WERI-Rb-1 (cell line): ENCODE measurements around the gene VAT1.

Source experiments
- DNase-seq: peaks from one replicate; pipeline ENCODE4 v3.0.0-alpha.2; 2020
- H3K27ac ChIP-seq: fragments of 250-450 bp; sonication (Bioruptor Pico); 2 replicates; pipeline ENCODE4 v1.5.1; 2020; ENCODE audit warnings: mild to moderate bottlenecking, moderate library complexity
- H3K27me3 ChIP-seq: fragments of 250-450 bp; sonication (Bioruptor Pico); 2 replicates; pipeline ENCODE4 v1.5.1; 2021; ENCODE audit warnings: mild to moderate bottlenecking, low read depth, moderate library complexity; ENCODE audit not compliant: insufficient read depth, severe bottlenecking
- H3K36me3 ChIP-seq: fragments of 250-450 bp; sonication (Bioruptor Pico); 2 replicates; pipeline ENCODE4 v1.5.1; 2020; ENCODE audit warnings: mild to moderate bottlenecking, moderate library complexity
- H3K4me3 ChIP-seq: 2 replicates; pipeline ENCODE4 v1.5.1; 2011; ENCODE audit warnings: low read depth, mild to moderate bottlenecking, control low read depth, low read length
- H3K9me3 ChIP-seq: fragments of 250-450 bp; sonication (Bioruptor Pico); 2 replicates; pipeline ENCODE4 v1.5.1; 2021; ENCODE audit warnings: mild to moderate bottlenecking, moderate library complexity; ENCODE audit not compliant: severe bottlenecking
- TF ChIP-seq, protein P1 (sequence below): IDR thresholded peaks from 2 replicates; pipeline ENCODE4 v1.5.1; 2011; ENCODE audit warnings: low read depth, mild to moderate bottlenecking, control low read depth, inconsistent platforms, low read length

The VAT1 gene

DNA sequence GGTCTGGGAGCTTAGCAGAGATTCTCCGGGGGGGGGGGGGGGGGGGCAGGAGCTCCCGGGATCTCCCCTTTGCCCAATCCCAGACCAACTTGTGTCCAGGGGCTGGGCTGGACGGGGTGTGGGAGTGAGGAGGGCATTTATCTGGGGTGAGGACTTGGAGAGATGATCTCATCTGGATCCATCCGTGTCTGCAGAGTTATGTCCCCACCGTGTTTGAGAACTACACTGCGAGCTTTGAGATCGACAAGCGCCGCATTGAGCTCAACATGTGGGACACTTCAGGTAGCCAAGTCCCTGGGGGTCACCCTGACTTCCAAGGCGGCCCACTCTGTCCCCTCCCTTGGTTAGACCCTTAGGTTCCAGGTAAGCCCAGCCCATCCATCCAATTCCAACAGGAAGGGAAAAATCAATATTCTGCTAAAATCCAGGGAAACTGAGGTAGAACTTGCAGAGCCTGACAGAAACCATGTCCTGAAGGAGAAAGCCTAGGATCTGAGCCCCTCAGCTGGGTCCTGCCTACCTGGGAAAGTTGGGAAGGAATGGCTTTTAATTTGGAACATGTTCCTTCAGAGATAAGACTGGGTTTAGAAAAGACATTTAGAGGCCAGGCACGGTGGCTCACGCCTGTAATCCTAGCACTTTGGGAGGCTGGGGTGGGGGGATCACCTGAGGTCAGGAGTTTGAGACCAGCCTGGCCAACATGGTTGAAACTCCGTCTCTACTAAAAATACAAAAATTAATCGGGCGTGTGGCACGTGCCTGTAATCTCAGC lies 3.8 kb upstream of the VAT1 start:
- Histone ChIP-seq H3K4me3 (peak overlapping the region; percentile 54), H3K27me3 (no peaks in the 10 kb centered on the region), H3K9me3 (no peaks in the 10 kb centered on the region), H3K27ac (no peak overlapping the region), H3K36me3 (peaks cover 7% of the 10 kb centered on the region)
- TF ChIP-seq, protein P1, sequence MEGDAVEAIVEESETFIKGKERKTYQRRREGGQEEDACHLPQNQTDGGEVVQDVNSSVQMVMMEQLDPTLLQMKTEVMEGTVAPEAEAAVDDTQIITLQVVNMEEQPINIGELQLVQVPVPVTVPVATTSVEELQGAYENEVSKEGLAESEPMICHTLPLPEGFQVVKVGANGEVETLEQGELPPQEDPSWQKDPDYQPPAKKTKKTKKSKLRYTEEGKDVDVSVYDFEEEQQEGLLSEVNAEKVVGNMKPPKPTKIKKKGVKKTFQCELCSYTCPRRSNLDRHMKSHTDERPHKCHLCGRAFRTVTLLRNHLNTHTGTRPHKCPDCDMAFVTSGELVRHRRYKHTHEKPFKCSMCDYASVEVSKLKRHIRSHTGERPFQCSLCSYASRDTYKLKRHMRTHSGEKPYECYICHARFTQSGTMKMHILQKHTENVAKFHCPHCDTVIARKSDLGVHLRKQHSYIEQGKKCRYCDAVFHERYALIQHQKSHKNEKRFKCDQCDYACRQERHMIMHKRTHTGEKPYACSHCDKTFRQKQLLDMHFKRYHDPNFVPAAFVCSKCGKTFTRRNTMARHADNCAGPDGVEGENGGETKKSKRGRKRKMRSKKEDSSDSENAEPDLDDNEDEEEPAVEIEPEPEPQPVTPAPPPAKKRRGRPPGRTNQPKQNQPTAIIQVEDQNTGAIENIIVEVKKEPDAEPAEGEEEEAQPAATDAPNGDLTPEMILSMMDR = no peak
- DNase-seq = no peak

DNA sequence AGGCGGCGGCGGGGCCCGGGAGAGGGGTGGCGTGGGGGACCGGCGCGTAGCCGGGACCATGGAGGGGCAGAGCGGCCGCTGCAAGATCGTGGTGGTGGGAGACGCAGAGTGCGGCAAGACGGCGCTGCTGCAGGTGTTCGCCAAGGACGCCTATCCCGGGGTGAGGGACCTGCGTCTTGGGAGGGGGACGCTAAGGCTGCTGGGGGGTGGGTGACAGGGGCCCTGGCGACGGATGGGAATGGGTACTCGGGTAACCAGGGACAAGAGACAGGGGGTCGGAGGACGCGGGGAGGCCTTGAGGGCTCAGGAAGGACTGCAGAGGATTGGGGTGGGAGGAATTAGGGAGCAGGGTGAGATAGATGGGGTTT lies 3.1 kb upstream of the VAT1 start:
- Histone ChIP-seq H3K4me3 (peak overlapping the region; percentile 54), H3K27ac (peak overlapping the region; percentile 42), H3K36me3 (peaks cover 7% of the 10 kb centered on the region), H3K27me3 (no peaks in the 10 kb centered on the region), H3K9me3 (no peaks in the 10 kb centered on the region)
- DNase-seq = no peak
- TF ChIP-seq, protein P1 = no peak

DNA sequence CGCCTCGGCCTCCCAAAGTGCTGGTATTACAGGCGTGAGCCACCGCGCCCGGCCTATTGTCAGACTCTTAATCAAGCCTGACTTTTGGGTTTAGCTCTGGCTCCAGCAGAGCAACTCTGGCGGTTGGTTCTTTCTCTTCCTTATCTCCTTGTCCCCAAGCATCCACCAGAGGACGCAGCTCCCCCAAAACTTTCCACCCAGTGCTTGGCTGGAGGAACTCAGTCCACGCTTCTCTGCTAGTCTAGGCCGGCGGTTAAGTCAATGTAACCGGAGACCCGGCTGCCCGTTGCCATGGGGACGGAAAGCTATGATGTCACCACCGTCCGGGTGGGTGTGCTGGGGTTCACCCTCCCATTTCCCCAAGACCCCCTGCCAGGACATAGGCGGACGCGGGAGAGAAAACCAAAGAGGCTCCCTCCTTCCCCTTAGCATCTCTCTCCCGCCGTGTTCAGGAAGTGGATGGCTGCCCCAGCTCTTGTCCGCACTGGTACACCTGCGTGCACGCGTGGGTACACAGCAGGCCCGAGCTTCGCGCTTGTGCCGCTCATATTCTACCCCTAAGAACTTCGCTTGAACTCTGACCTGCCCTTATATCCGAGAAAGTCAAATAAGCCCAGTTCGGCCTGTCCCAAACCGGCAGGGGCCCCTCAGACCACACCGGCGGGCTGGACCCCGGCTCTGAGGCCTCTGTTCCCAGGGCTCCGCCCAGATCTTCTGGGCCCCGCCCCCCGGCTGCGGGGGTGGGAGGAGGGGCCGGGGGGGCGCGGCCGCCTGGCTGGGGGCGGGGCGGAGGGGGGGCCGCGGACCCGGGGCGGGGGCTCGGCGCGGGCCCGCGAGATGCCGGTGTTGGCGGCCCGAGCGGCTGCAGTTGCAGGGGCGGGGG lies 2.5 kb upstream of the VAT1 start, which contains the start of gene RND2:
TSS of gene RND2 (plus strand) at position 825 of the 883 bp plus-strand sequence. CDS start 117 bp downstream, outside the sequence.
- Histone ChIP-seq H3K4me3 (peak within 1 kb of the TSS; percentile 92), H3K36me3 (peaks cover 7% of the 10 kb centered on the region), H3K9me3 (no peaks in the 10 kb centered on the region), H3K27ac (peak within 1 kb of the TSS; percentile 82), H3K27me3 (no peaks in the 10 kb centered on the region)
- TF ChIP-seq, protein P1 = peak; percentile 88
- DNase-seq = peak; percentile 99

DNA sequence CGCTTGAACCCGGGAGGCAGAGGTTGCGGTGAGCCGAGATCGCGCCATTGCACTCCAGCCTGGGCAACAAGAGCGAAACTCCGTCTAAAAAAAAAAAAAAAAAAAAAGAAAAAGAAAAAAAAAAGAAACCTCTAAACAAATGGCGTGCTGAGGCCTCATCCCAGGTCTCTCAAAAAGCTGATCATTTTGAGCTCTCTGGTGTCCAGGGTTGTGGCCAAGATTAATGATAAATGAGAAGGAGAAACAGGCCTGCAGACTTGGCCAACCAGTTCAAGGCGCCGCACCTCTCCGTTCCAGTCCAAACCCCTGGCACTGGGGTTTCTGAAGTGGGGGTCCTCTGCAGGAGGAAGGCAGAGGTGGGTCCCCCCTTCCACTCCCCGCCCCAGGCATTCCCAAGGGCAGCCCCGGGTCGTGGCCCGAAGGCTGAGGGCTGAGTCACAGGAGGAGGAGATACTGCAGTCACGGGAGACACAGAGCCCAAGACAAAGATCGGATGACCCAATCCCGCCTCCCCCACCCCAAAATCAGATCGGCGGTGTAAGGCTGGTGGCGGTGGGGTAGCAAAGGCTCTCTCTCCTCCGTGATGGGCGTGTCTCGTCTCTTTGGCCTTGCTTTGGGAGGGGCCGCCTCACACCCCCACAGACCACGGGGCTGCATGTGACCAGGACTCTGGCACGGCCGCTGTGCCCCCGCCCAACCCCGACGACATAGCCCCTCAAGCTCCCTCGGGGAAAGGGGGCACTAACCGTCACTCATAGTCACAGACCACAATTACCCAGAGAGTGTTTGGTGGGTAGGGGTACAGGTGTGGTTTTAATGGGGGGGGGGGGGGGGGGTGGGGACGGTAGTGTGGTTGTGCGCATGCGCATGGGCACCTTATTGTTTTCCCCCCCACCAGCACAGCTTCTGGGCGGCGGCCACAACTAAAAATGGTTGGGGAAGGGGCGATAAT lies 1.1 kb downstream of the VAT1 start:
- DNase-seq = peak; percentile 47
- TF ChIP-seq, protein P1 = no peak
- Histone ChIP-seq H3K9me3 (no peaks in the 10 kb centered on the region), H3K27me3 (no peaks in the 10 kb centered on the region), H3K36me3 (peaks cover 17% of the 10 kb centered on the region), H3K27ac (peak overlapping the region; percentile 64), H3K4me3 (peak overlapping the region; percentile 96)

DNA sequence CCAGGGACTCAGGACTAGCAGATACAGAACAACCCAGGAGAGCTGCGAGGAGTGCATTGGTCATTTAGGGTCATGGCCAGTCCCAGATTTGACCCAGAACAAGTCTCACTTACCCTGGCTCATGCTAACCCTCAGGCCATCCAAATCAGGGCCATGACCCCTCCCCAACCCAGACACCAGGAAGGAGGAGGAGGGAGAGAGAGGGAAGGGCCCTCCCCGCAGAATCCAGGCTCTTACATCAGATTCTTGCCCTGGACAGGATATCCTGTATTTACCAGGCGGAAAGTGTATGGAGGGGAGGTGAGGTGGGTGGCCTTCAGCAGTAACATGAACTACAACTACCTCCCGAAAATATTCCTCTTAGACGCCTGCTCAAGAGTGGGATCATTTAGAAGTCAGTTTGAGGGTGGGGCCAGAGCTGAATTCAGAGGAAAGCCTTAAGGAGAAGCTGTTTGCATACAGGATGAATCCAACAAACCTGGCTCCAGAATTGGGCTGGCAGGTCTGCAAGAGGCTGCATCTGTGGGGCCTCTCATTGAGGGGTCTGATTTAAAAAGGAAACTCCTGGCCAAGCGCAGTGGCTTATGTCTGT lies 2.1 kb downstream of the VAT1 start:
- no peaks in the 10 kb centered on the region for H3K27me3 ChIP-seq
- TF ChIP-seq, protein P1 = no peak
- H3K27ac ChIP-seq = no peak overlapping the region
- no peak for DNase-seq
- H3K9me3 ChIP-seq = no peaks in the 10 kb centered on the region
- peaks cover 26% of the 10 kb centered on the region for H3K36me3 ChIP-seq
- no peak overlapping the region for H3K4me3 ChIP-seq
